GM23338 (cell line): ENCODE data around the gene HBA1. TPM values are rescaled to one million over a fixed set of nuclear protein-coding genes. Genes with fewer than 3 reads are reported as not detected.

Source experiments
- ATAC-seq: fragments of 200-7000 bp; cut with Tn5 transposase; 3 replicates; pipeline ENCODE4 v1.9.1; 2020
- DNase-seq: peaks from one replicate; pipeline ENCODE4 v3.0.0-alpha.2; 2015; ENCODE audit warnings: low spot score
- H2AFZ ChIP-seq: fragments of 200-600 bp; sonication (generic); 2 replicates; pipeline ENCODE4 v1.8.0; 2016; ENCODE audit warnings: antibody characterized with exemption, mild to moderate bottlenecking, moderate library complexity
- H3F3A ChIP-seq: fragments of 200-600 bp; sonication (generic); replicated peaks from 2 replicates; pipeline ENCODE4 v1.8.0; 2017; ENCODE audit warnings: antibody characterized with exemption, mixed run types, low read depth
- H3K27ac ChIP-seq: fragments of 200-600 bp; sonication (generic); 2 replicates; pipeline ENCODE4 v1.6.1; 2016; ENCODE audit warnings: low read depth
- H3K27me3 ChIP-seq: fragments of 200-600 bp; sonication (generic); 2 replicates; pipeline ENCODE4 v1.8.0; 2016; ENCODE audit warnings: mild to moderate bottlenecking, mixed run types, moderate library complexity; ENCODE audit not compliant: insufficient read depth
- H3K36me3 ChIP-seq: fragments of 200-600 bp; sonication (generic); 2 replicates; pipeline ENCODE4 v1.8.0; 2016; ENCODE audit warnings: mild to moderate bottlenecking; ENCODE audit not compliant: insufficient read depth
- H3K4me1 ChIP-seq: fragments of 200-600 bp; sonication (generic); 2 replicates; pipeline ENCODE4 v1.8.0; 2016; ENCODE audit warnings: mild to moderate bottlenecking, moderate library complexity; ENCODE audit not compliant: insufficient read depth
- H3K4me2 ChIP-seq: fragments of 200-600 bp; sonication (generic); 2 replicates; pipeline ENCODE4 v1.7.1; 2017; ENCODE audit warnings: mixed run types
- H3K4me3 ChIP-seq: fragments of 200-600 bp; sonication (generic); 2 replicates; pipeline ENCODE4 v1.6.1; 2016; ENCODE audit warnings: mixed run types
- H3K79me2 ChIP-seq: fragments of 200-600 bp; sonication (generic); replicated peaks from 2 replicates; pipeline ENCODE4 v1.8.0; 2017; ENCODE audit warnings: mild to moderate bottlenecking; ENCODE audit not compliant: insufficient read depth
- H3K9me2 ChIP-seq: fragments of 200-600 bp; sonication (generic); 2 replicates; pipeline ENCODE4 v1.8.0; 2017; ENCODE audit not compliant: insufficient read depth
- H4K20me1 ChIP-seq: fragments of 200-600 bp; sonication (generic); replicated peaks from 2 replicates; pipeline ENCODE4 v1.8.0; 2017; ENCODE audit warnings: mild to moderate bottlenecking; ENCODE audit not compliant: insufficient read depth
- H3K27ac Mint-ChIP-seq: 2 replicates; pipeline ENCODE4 v1.8.0; 2020; ENCODE audit warnings: inconsistent platforms, mild to moderate bottlenecking, moderate library complexity, mixed read lengths
- H3K27me3 Mint-ChIP-seq: 3 replicates; pipeline ENCODE4 v1.8.0; 2022; ENCODE audit warnings: low read depth, mild to moderate bottlenecking, moderate library complexity, mixed read lengths, inconsistent platforms; ENCODE audit not compliant: insufficient read depth, poor library complexity
- H3K36me3 Mint-ChIP-seq: 3 replicates; pipeline ENCODE4 v1.8.0; 2021; ENCODE audit warnings: low read depth, mild to moderate bottlenecking, inconsistent platforms, moderate library complexity, mixed read lengths
- H3K4me1 Mint-ChIP-seq: 3 replicates; pipeline ENCODE4 v1.8.0; 2020; ENCODE audit warnings: mild to moderate bottlenecking, inconsistent platforms, mixed read lengths
- H3K4me3 Mint-ChIP-seq: 3 replicates; pipeline ENCODE4 v1.8.0; 2021; ENCODE audit warnings: moderate library complexity, mild to moderate bottlenecking, inconsistent platforms, mixed read lengths
- H3K9me3 Mint-ChIP-seq: 3 replicates; pipeline ENCODE4 v1.8.0; 2020; ENCODE audit warnings: moderate library complexity, mild to moderate bottlenecking, inconsistent platforms, mixed read lengths
- ETS1 ChIP-seq: IDR thresholded peaks from 2 replicates; pipeline ENCODE4 v1.6.1; 2016; ENCODE audit warnings: antibody characterized with exemption
- EZH2 ChIP-seq: fragments of 200-600 bp; sonication (generic); IDR thresholded peaks from one replicate; pipeline ENCODE4 v1.8.0; 2017; ENCODE audit warnings: antibody characterized with exemption, mild to moderate bottlenecking, low read depth; ENCODE audit not compliant: unreplicated experiment
- EZH2phosphoT487 ChIP-seq: fragments of 200-600 bp; sonication (generic); IDR thresholded peaks from one replicate; pipeline ENCODE4 v1.8.1; 2018; ENCODE audit warnings: antibody characterized with exemption; ENCODE audit not compliant: unreplicated experiment
- JUNB ChIP-seq: IDR thresholded peaks from one replicate; pipeline ENCODE4 v1.6.1; 2016; ENCODE audit warnings: antibody characterized with exemption; ENCODE audit not compliant: unreplicated experiment
- NANOG ChIP-seq: IDR thresholded peaks from 2 replicates; pipeline ENCODE4 v1.6.1; 2016; ENCODE audit warnings: antibody characterized with exemption, borderline replicate concordance
- REST ChIP-seq: IDR thresholded peaks from one replicate; pipeline ENCODE4 v1.6.1; 2018; ENCODE audit warnings: antibody characterized with exemption; ENCODE audit not compliant: unreplicated experiment
- STAT1 ChIP-seq: IDR thresholded peaks from one replicate; pipeline ENCODE4 v1.6.1; 2016; ENCODE audit warnings: antibody characterized with exemption; ENCODE audit not compliant: unreplicated experiment
- ZNF331 ChIP-seq: fragments of 250-450 bp; sonication (Bioruptor Pico); IDR thresholded peaks from 2 replicates; pipeline ENCODE4 v1.5.0; 2020; ENCODE audit warnings: low read depth, mild to moderate bottlenecking, moderate library complexity
- polyA plus RNA-seq: library from polyadenylated mRNA; unstranded; fragments of >200 nt; fragmentation: Nextera tagmentation; extraction: Ambion mirVana; gene quantifications from 2 replicates; pipeline ENCODE4 v1.2.1, GENCODE V29; 2016
- total RNA-seq: library from RNA; depleted of rRNA; stranded (reverse); fragments of >200 nt; shearing (Covaris generic); gene quantifications from 2 replicates; pipeline ENCODE4 v1.2.3, GENCODE V29; 2014
- TF ChIP-seq, protein P1 (sequence below), 2 experiments: fragments of 200-600 bp in 1 of 2; sonication (generic) in 1 of 2; conservative IDR thresholded peaks; 2 replicates each; pipeline versions ENCODE4 v1.5.1 to v1.6.1; 2016 to 2017; ENCODE audit warnings: antibody characterized with exemption in 2 of 2, low read depth in 2 of 2, mild to moderate bottlenecking in 2 of 2, moderate library complexity in 1 of 2

HBA1 gene
- total and polyA plus RNA-seq, 2 experiments from 2014 or later: 6.7 TPM; not detected in 1

GRCh38 chr16:185213-185612 is 8.7 kb downstream of the HBA1 start:
- no peak overlapping the region for H3K27ac Mint-ChIP-seq
- TF ChIP-seq EZH2phosphoT487 (no peak), ZNF331 (CRISPR knock-in tag) (no peak), NANOG (no peak), EZH2 (no peak), REST (no peak), STAT1 (no peak), ETS1 (no peak), JUNB (no peak)
- TF ChIP-seq, protein P1, sequence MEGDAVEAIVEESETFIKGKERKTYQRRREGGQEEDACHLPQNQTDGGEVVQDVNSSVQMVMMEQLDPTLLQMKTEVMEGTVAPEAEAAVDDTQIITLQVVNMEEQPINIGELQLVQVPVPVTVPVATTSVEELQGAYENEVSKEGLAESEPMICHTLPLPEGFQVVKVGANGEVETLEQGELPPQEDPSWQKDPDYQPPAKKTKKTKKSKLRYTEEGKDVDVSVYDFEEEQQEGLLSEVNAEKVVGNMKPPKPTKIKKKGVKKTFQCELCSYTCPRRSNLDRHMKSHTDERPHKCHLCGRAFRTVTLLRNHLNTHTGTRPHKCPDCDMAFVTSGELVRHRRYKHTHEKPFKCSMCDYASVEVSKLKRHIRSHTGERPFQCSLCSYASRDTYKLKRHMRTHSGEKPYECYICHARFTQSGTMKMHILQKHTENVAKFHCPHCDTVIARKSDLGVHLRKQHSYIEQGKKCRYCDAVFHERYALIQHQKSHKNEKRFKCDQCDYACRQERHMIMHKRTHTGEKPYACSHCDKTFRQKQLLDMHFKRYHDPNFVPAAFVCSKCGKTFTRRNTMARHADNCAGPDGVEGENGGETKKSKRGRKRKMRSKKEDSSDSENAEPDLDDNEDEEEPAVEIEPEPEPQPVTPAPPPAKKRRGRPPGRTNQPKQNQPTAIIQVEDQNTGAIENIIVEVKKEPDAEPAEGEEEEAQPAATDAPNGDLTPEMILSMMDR (conservative IDR thresholded peaks at IDR 0.05; ENCODE audit: low read depth in 2 of 2): no peak

More at GRCh38 chr16:185213-185612, 8.7 kb downstream of the HBA1 start:
- Mint-ChIP-seq H3K4me1 (no peaks in the 10 kb centered on the region; the same call in 1 of the 3 replicates), H3K4me3 (no peak overlapping the region; the same call in 2 of the 3 replicates), H3K36me3 (peaks cover 40% of the 10 kb centered on the region), H3K27me3 (peaks cover 15% of the 10 kb centered on the region), H3K9me3 (no peaks in the 10 kb centered on the region)
- Histone ChIP-seq H3K4me1 (no peaks in the 10 kb centered on the region), H3K27ac (peak overlapping the region; percentile 66; the same call in 1 of the 2 replicates), H4K20me1 (no peaks in the 10 kb centered on the region; the same call in none of the 2 replicates), H3K79me2 (no peaks in the 10 kb centered on the region), H3K9me2 (no peaks in the 10 kb centered on the region), H3K4me2 (no peak overlapping the region), H2AFZ (no peak overlapping the region), H3F3A (peaks cover 38% of the 10 kb centered on the region; the same call in 1 of the 2 replicates), H3K27me3 (peaks cover 11% of the 10 kb centered on the region), H3K4me3 (no peak overlapping the region), H3K36me3 (peaks cover 26% of the 10 kb centered on the region)
- DNase-seq (no peak), ATAC-seq (no peak)
